LNCAP (cell line): ENCODE results near the gene DCHS1.

Experiments used
- TF ChIP-seq, protein P1 (sequence below): fragments of 450-650 bp; IDR thresholded peaks from 2 replicates; pipeline ENCODE4 v1.5.1; 2017; ENCODE audit warnings: mild to moderate bottlenecking

DCHS1 gene

GRCh38 chr11:6640036-6640984, 15.3 kb downstream of the DCHS1 start:
- TF ChIP-seq, protein P1, sequence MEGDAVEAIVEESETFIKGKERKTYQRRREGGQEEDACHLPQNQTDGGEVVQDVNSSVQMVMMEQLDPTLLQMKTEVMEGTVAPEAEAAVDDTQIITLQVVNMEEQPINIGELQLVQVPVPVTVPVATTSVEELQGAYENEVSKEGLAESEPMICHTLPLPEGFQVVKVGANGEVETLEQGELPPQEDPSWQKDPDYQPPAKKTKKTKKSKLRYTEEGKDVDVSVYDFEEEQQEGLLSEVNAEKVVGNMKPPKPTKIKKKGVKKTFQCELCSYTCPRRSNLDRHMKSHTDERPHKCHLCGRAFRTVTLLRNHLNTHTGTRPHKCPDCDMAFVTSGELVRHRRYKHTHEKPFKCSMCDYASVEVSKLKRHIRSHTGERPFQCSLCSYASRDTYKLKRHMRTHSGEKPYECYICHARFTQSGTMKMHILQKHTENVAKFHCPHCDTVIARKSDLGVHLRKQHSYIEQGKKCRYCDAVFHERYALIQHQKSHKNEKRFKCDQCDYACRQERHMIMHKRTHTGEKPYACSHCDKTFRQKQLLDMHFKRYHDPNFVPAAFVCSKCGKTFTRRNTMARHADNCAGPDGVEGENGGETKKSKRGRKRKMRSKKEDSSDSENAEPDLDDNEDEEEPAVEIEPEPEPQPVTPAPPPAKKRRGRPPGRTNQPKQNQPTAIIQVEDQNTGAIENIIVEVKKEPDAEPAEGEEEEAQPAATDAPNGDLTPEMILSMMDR, result no peak

GRCh38 chr11:6638429-6638828, 17.2 kb downstream of the DCHS1 start:
- TF ChIP-seq, protein P1, result no peak

DNA sequence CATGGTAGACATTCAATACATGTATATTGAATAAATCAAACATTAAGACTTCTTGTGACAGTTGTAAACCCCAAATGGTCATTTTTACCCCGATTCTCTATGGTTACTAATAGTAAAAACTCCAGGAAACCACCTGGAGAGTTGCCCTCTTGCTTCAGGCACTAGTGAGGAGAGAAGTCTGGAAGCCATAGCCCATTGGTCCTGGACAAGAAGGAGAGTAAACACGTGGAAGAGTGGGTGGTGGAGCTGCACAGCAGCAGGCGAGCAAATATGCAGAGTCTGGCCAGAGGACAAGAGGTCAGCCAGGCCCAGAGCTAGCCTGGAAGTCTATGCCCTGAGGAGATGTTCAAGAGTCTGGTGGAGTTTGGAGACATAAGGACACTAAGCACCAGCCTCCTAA, 17.7 kb downstream of the DCHS1 start:
- TF ChIP-seq, protein P1, result no peak

DNA sequence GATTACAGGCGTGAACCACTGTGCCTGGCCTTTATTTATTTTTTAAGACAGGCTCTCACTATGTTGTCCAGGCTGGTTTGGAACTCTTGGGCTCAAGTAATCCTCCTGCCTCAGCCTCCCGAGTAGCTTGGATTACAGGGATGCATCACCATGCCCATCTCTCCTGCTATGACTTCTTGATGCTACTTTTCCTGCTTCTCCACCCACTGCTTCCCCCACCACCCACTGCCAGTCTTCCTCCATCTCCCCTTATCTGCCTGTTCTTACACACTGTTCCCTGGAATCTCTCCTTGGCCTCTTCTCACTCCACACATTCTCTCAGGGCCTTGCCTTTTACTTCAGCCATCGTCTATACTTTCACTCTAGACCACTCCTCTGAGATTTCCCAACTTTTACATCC, 19.1 kb downstream of the DCHS1 start:
- TF ChIP-seq, protein P1, result no peak

DNA sequence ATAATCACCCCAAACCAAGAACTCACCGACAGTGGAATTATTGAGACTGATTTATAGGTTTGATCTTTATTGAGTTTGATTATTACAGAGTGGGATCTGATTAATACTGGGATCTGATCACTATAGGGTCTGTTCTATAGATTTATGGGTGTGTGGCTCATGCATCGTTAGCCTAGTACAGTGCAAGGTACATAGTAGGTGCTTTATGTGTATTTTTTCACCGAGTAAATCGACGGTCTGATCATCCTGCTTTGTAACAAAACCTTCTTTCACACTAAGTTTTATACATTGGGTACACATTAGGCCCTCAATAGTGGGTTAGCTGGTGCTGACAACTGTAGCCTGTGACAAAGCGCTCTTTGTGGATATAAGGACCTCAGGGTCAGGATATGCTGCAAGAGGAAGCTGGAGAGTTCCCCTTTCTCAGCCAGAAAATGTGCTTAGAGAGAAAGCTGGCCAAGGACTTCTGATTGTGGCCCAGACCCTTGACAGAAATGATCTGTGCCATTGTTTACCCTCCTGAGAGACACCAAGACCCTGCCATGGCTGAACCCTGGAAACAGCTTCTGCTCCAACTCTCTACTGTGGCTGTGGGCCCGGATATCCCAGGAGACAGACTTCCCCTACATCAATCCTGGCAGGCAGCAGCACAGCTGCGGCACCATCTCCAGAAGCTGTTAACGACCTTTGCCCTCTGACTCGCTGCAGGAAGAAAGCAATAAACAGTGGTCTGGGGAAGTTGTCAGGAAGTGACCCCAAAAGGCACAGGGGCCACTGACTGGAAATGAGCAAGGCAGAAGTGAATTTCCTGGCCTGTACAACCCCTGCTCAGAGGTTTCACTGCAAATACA, 20.3 kb downstream of the DCHS1 start:
- TF ChIP-seq, protein P1, result no peak

DNA sequence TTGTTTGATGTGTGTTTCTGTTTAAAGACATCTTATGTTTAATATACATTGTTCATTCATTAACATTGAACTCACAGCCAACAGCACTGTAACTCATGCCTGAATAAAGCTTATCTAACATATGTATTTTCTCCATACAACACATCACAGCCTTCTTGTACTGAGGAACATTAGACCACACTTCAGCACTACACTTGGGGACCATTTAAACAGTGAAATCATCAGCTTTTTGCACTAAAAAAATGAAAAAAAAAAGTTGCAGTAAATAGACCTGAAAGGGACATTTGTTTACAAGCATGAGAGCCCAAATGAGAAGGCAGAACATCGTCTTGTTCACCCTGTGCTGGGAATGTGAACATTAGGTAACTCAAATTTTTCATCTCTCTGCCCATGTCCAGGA, 21.1 kb downstream of the DCHS1 start:
- TF ChIP-seq, protein P1, result no peak
